Gastroesophageal sphincter (tissue), 3 donors: ENCODE data around the gene TAF15.

Source experiments
- CTCF ChIP-seq, 4 experiments: fragments of 200-600 bp in 2 of 4; fragments of 450-650 bp in 2 of 4; sonication (generic) in 1 of 4; IDR thresholded peaks; one replicate each; pipeline ENCODE4 v1.5.1; 2017 to 2019; ENCODE audit warnings: antibody characterized with exemption in 4 of 4, mild to moderate bottlenecking in 2 of 4, moderate library complexity in 2 of 4
- EP300 ChIP-seq: sonication (generic); formaldehyde crosslinking; IDR thresholded peaks from one replicate; pipeline ENCODE4 v1.6.1; 2017; ENCODE audit warnings: antibody characterized with exemption, mild to moderate bottlenecking

DNA sequence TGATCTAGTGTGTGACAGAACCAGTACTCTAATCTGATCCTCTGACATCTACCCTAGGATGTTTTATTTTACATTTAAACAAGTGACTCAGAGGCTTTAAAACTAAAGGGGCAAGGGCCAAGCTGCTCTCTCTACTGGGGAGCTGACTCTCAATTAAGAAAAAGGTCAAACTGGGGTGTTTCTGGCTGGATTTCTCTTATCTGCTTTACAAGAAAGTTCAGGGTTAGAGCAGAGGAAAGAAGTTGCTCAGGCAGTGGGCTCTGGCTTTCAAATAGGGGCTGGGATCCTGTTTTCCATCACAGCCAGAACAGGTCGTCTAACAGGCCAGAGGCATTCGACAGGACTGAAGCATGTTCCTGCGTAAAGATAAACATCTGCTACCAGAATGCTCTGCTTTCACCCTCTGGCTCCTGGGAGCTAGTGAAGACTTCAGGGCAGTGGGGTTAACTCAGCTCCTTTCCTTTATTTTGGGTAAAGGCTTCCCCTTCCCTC is 22.3 kb upstream of the TAF15 start:
- no peak for TF ChIP-seq CTCF (IDR thresholded peaks at IDR 0.05)
- TF ChIP-seq EP300 = no peak
